Stimulated activated naive CD4-positive, alpha-beta T cell (primary cell): ENCODE data around the gene AK1.

Source experiments
- DNase-seq, 6 experiments: peaks; one replicate each; lab custom pipeline; 2025; lab: John Stamatoyannopoulos, UW

AK1 gene

GRCh38 chr9:127909839-127910273, 32.4 kb upstream of the AK1 start:
- DNase-seq = no peak

GRCh38 chr9:127908660-127908926, 31.1 kb upstream of the AK1 start:
- DNase-seq = no peak

GRCh38 chr9:127907867-127908659, 30.6 kb upstream of the AK1 start:
- DNase-seq = no peak

GRCh38 chr9:127905788-127906191, 28.3 kb upstream of the AK1 start:
- peak; percentile 58 to 71 (median 70) for DNase-seq

GRCh38 chr9:127905004-127905728, 27.7 kb upstream of the AK1 start:
- DNase-seq = peak in 4 of 6 experiments; percentile 42 to 53 (median 48)

- no peak for DNase-seq
Observed at GRCh38 chr9:127904561-127905003, 27.1 kb upstream of the AK1 start.

GRCh38 chr9:127903557-127904475, 26.3 kb upstream of the AK1 start:
- peak in 4 of 6 experiments; percentile 33 to 70 (median 46) for DNase-seq

- DNase-seq = peak in 4 of 6 experiments; percentile 27 to 63 (median 56)
Observed at GRCh38 chr9:127899128-127899943, 21.9 kb upstream of the AK1 start, which contains the start of gene ST6GALNAC6. Gene ST6GALNAC6 (minus strand): TSS chr9:127899603. CDS start chr9:127897981, 1,622 bp downstream.

- no peak for DNase-seq
Observed at GRCh38 chr9:127898433-127899127, 21.1 kb upstream of the AK1 start.

- DNase-seq = peak in 3 of 6 experiments; percentile 13 to 42 (median 24)
Observed at GRCh38 chr9:127897193-127897692, 19.8 kb upstream of the AK1 start.

- DNase-seq = no peak
Observed at GRCh38 chr9:127896395-127897192, 19.1 kb upstream of the AK1 start.

GRCh38 chr9:127895811-127896210, 18.3 kb upstream of the AK1 start:
- no peak for DNase-seq

- no peak for DNase-seq
Observed at GRCh38 chr9:127893392-127893791, 15.9 kb upstream of the AK1 start.

- no peak for DNase-seq
Observed at GRCh38 chr9:127892831-127893230, 15.4 kb upstream of the AK1 start.

GRCh38 chr9:127890053-127890452, 12.6 kb upstream of the AK1 start:
- no peak for DNase-seq

GRCh38 chr9:127887792-127888191, 10.3 kb upstream of the AK1 start:
- no peak for DNase-seq

GRCh38 chr9:127886401-127886972, 9.0 kb upstream of the AK1 start:
- no peak for DNase-seq

- DNase-seq = no peak
Observed at GRCh38 chr9:127885508-127886281, 8.2 kb upstream of the AK1 start.
